Nephron (organoid): Measurements from ENCODE around the gene CCSER1.

Experiments used
- H3K27ac Mint-ChIP-seq, 3 experiments: 2 replicates each; pipeline ENCODE4 v1.8.0; 2020; ENCODE audit warnings: mixed read lengths in 3 of 3, mild to moderate bottlenecking in 2 of 3, moderate library complexity in 1 of 3
- H3K27me3 Mint-ChIP-seq: 2 replicates; pipeline ENCODE4 v1.8.0; 2021; ENCODE audit warnings: low read depth, mild to moderate bottlenecking, moderate library complexity, mixed read lengths
- H3K36me3 Mint-ChIP-seq: 2 replicates; pipeline ENCODE4 v1.8.0; 2020; ENCODE audit warnings: low read depth, mixed read lengths
- H3K4me1 Mint-ChIP-seq: 2 replicates; pipeline ENCODE4 v1.8.0; 2020; ENCODE audit warnings: mixed read lengths
- H3K4me3 Mint-ChIP-seq, 3 experiments: 2 replicates each; pipeline ENCODE4 v1.8.0; 2020; ENCODE audit warnings: mild to moderate bottlenecking in 3 of 3, mixed read lengths in 3 of 3, moderate library complexity in 2 of 3
- H3K9me3 Mint-ChIP-seq: 2 replicates; pipeline ENCODE4 v1.8.0; 2020; ENCODE audit warnings: mixed read lengths
- CTCF ChIP-seq, 3 experiments: fragments of 200-600 bp; sonication (generic); IDR thresholded peaks; one replicate each; pipeline ENCODE4 v1.5.0; 2021; ENCODE audit warnings: antibody characterized with exemption in 3 of 3; ENCODE audit not compliant: unreplicated experiment in 3 of 3

Gene CCSER1

GRCh38 chr4:90185416-90185815 is 58.2 kb downstream of the CCSER1 start:
- H3K27ac Mint-ChIP-seq, result no peak overlapping the region
- H3K4me1 Mint-ChIP-seq, result no peaks in the 10 kb centered on the region
- no peaks in the 10 kb centered on the region for H3K9me3 Mint-ChIP-seq
- TF ChIP-seq CTCF (IDR thresholded peaks at IDR 0.05; ENCODE audit: unreplicated experiment in 3 of 3), result no peak
- no peaks in the 10 kb centered on the region for H3K36me3 Mint-ChIP-seq
- H3K4me3 Mint-ChIP-seq, result no peak overlapping the region
- H3K27me3 Mint-ChIP-seq, result no peaks in the 10 kb centered on the region

- Mint-ChIP-seq H3K4me3 (no peak overlapping the region), H3K27ac (no peak overlapping the region), H3K36me3 (no peaks in the 10 kb centered on the region), H3K9me3 (no peaks in the 10 kb centered on the region), H3K27me3 (no peaks in the 10 kb centered on the region), H3K4me1 (no peaks in the 10 kb centered on the region)
- no peak for TF ChIP-seq CTCF (IDR thresholded peaks at IDR 0.05; ENCODE audit: unreplicated experiment in 3 of 3)
Measured at GRCh38 chr4:90186229-90186628, 59.0 kb downstream of the CCSER1 start.

- no peak for TF ChIP-seq CTCF (IDR thresholded peaks at IDR 0.05; ENCODE audit: unreplicated experiment in 3 of 3)
- Mint-ChIP-seq H3K36me3 (no peaks in the 10 kb centered on the region), H3K4me1 (no peaks in the 10 kb centered on the region), H3K27me3 (no peaks in the 10 kb centered on the region), H3K4me3 (no peak overlapping the region), H3K9me3 (no peaks in the 10 kb centered on the region), H3K27ac (no peak overlapping the region)
Measured at GRCh38 chr4:90187148-90187884, 60.1 kb downstream of the CCSER1 start.

GRCh38 chr4:90189178-90189577 is 62.0 kb downstream of the CCSER1 start:
- no peaks in the 10 kb centered on the region for H3K4me1 Mint-ChIP-seq
- H3K27me3 Mint-ChIP-seq, result no peaks in the 10 kb centered on the region
- no peak for TF ChIP-seq CTCF (IDR thresholded peaks at IDR 0.05; ENCODE audit: unreplicated experiment in 3 of 3)
- H3K4me3 Mint-ChIP-seq, result no peak overlapping the region
- H3K36me3 Mint-ChIP-seq, result no peaks in the 10 kb centered on the region
- no peaks in the 10 kb centered on the region for H3K9me3 Mint-ChIP-seq
- H3K27ac Mint-ChIP-seq, result no peak overlapping the region

GRCh38 chr4:90189946-90190345 is 62.8 kb downstream of the CCSER1 start:
- no peaks in the 10 kb centered on the region for H3K27me3 Mint-ChIP-seq
- H3K36me3 Mint-ChIP-seq, result no peaks in the 10 kb centered on the region
- H3K27ac Mint-ChIP-seq, result no peak overlapping the region
- TF ChIP-seq CTCF (IDR thresholded peaks at IDR 0.05; ENCODE audit: unreplicated experiment in 3 of 3), result no peak
- no peaks in the 10 kb centered on the region for H3K4me1 Mint-ChIP-seq
- H3K4me3 Mint-ChIP-seq, result no peak overlapping the region
- no peaks in the 10 kb centered on the region for H3K9me3 Mint-ChIP-seq

GRCh38 chr4:90190525-90190924 is 63.3 kb downstream of the CCSER1 start:
- H3K27me3 Mint-ChIP-seq, result no peaks in the 10 kb centered on the region

More at GRCh38 chr4:90190525-90190924, 63.3 kb downstream of the CCSER1 start:
- Mint-ChIP-seq H3K36me3 (no peaks in the 10 kb centered on the region), H3K27ac (no peak overlapping the region), H3K4me3 (no peak overlapping the region), H3K9me3 (no peaks in the 10 kb centered on the region), H3K4me1 (no peaks in the 10 kb centered on the region)
- TF ChIP-seq CTCF (IDR thresholded peaks at IDR 0.05; ENCODE audit: unreplicated experiment in 3 of 3), result no peak
